SK-N-SH (cell line): Measurements from ENCODE around the gene RSU1. TPM values are rescaled to one million over a fixed set of nuclear protein-coding genes. Genes with fewer than 3 reads are reported as not detected.

Experiments used
- CTCF ChIA-PET: fragments of 300-600, 350-600 bp; formaldehyde crosslinking; extraction: SDS; loops from one replicate; lab custom pipeline; 2021; lab: Yijun Ruan, JAX
- POLR2A ChIA-PET: fragments of 350-600 bp; sonication (Branson Sonifier 250); formaldehyde crosslinking; extraction: SDS; loops from one replicate; lab custom pipeline; 2020; ENCODE audit warnings: antibody characterized with exemption, inconsistent platforms; lab: Yijun Ruan, JAX
- DNase-seq: peaks from one replicate; pipeline ENCODE4 v3.0.0; 2012
- H2AFZ ChIP-seq: fragments of 200-600 bp; sonication (generic); 2 replicates; pipeline ENCODE4 v1.8.1; 2016; ENCODE audit warnings: antibody characterized with exemption, mild to moderate bottlenecking, low read depth
- H3F3A ChIP-seq: fragments of 200-600 bp; sonication (generic); replicated peaks from 2 replicates; pipeline ENCODE3; 2016; ENCODE audit warnings: antibody characterized with exemption, mild to moderate bottlenecking; ENCODE audit not compliant: insufficient read depth
- H3K27ac ChIP-seq, 2 experiments: fragments of 200-500 bp in 1 of 2; fragments of 200-600 bp in 1 of 2; sonication (Bioruptor generic) in 1 of 2; sonication (generic), shearing (Covaris generic) in 1 of 2; 2 replicates each; pipeline versions ENCODE4 v1.5.1 to v1.6.1; 2014 to 2016; ENCODE audit warnings: low read depth in 2 of 2, inconsistent platforms in 1 of 2, low read length in 1 of 2, mild to moderate bottlenecking in 1 of 2, mixed read lengths in 1 of 2
- H3K27me3 ChIP-seq: fragments of 200-600 bp; sonication (generic), shearing (Covaris generic); 2 replicates; pipeline ENCODE4 v1.6.1; 2016; ENCODE audit warnings: mixed run types; ENCODE audit not compliant: insufficient read depth
- H3K36me3 ChIP-seq, 2 experiments: fragments of 200-500 bp in 1 of 2; fragments of 200-600 bp in 1 of 2; sonication (Bioruptor generic) in 1 of 2; sonication (generic) in 1 of 2; replicated peaks in 1 of 2; 2 replicates each; pipeline versions ENCODE3 to v1.5.1; 2014 to 2016; ENCODE audit warnings: low read length in 1 of 2, mild to moderate bottlenecking in 1 of 2; ENCODE audit not compliant: insufficient read depth in 2 of 2, control insufficient read depth in 1 of 2
- H3K4me1 ChIP-seq, 2 experiments: fragments of 200-500 bp in 1 of 2; fragments of 200-600 bp in 1 of 2; sonication (Bioruptor generic) in 1 of 2; sonication (generic), shearing (Covaris generic) in 1 of 2; 2 replicates each; pipeline versions ENCODE4 v1.5.1 to v1.6.1; 2014 to 2016; ENCODE audit warnings: low read depth in 1 of 2, low read length in 1 of 2, mixed run types in 1 of 2; ENCODE audit not compliant: insufficient read depth in 2 of 2, control insufficient read depth in 1 of 2
- H3K4me2 ChIP-seq: fragments of 200-600 bp; sonication (generic), shearing (Covaris generic); 2 replicates; pipeline ENCODE4 v1.6.1; 2017; ENCODE audit warnings: mixed run types
- H3K4me3 ChIP-seq, 2 experiments: fragments of 200-500 bp in 1 of 2; fragments of 200-600 bp in 1 of 2; sonication (Bioruptor generic) in 1 of 2; sonication (generic), shearing (Covaris generic) in 1 of 2; 2 replicates each; pipeline versions ENCODE4 v1.5.1 to v1.8.1; 2014 to 2016; ENCODE audit warnings: low read depth in 2 of 2, inconsistent platforms in 1 of 2, low read length in 1 of 2, mild to moderate bottlenecking in 1 of 2, mixed read lengths in 1 of 2, moderate library complexity in 1 of 2
- H3K79me2 ChIP-seq: fragments of 200-600 bp; sonication (generic); 2 replicates; pipeline ENCODE4 v1.8.1; 2017; ENCODE audit warnings: mild to moderate bottlenecking; ENCODE audit not compliant: insufficient read depth
- H3K9ac ChIP-seq: fragments of 200-600 bp; sonication (generic); 2 replicates; pipeline ENCODE4 v1.6.1; 2017; ENCODE audit warnings: mixed run types
- H3K9me2 ChIP-seq: fragments of 200-600 bp; sonication (generic); 2 replicates; pipeline ENCODE4 v1.6.1; 2017; ENCODE audit warnings: mixed run types
- H3K9me3 ChIP-seq: fragments of 200-600 bp; sonication (generic); 2 replicates; pipeline ENCODE4 v1.6.1; 2017; ENCODE audit warnings: mixed run types, mild to moderate bottlenecking, moderate library complexity
- H4K20me1 ChIP-seq: fragments of 200-600 bp; sonication (generic); 2 replicates; pipeline ENCODE4 v1.6.1; 2017; ENCODE audit warnings: mild to moderate bottlenecking, mixed run types; ENCODE audit not compliant: insufficient read depth
- ELF1 ChIP-seq: IDR thresholded peaks from 2 replicates; pipeline ENCODE4 v1.4.0; 2012
- EP300 ChIP-seq, 2 experiments: IDR thresholded peaks; 2 replicates each; pipeline versions ENCODE4 v1.4.0 to v1.6.1; 2012; ENCODE audit warnings: borderline replicate concordance in 1 of 2, low read depth in 1 of 2, low read length in 1 of 2
- GABPA ChIP-seq: IDR thresholded peaks from 2 replicates; pipeline ENCODE4 v1.4.0; 2012; ENCODE audit warnings: low read depth, mild to moderate bottlenecking
- REST ChIP-seq: IDR thresholded peaks from 2 replicates; pipeline ENCODE4 v1.6.1; 2012; ENCODE audit warnings: mild to moderate bottlenecking, low read depth, low read length, moderate library complexity
- RFX5 ChIP-seq: IDR thresholded peaks from 2 replicates; pipeline ENCODE4 v1.6.1; 2012; ENCODE audit warnings: mild to moderate bottlenecking, improper control_type of control experiment, low read length
- TEAD4 ChIP-seq: IDR thresholded peaks from 2 replicates; pipeline ENCODE4 v1.4.0; 2012; ENCODE audit warnings: mild to moderate bottlenecking, borderline replicate concordance; ENCODE audit not compliant: insufficient read depth
- USF2 ChIP-seq: fragments of 150-350 bp; IDR thresholded peaks from 2 replicates; pipeline ENCODE4 v1.6.1; 2017; ENCODE audit warnings: antibody characterized with exemption, low read length, low read depth, borderline replicate concordance
- WGBS: methylation state at CpG from one replicate; pipeline ENCODE4 v1.1.6; 2017; ENCODE audit warnings: low lambda C conversion rate; 5-methylcytosine and 5-hydroxymethylcytosine counted together
- polyA plus RNA-seq, 3 experiments: library from polyadenylated mRNA; depleted of rRNA; stranded (reverse); fragments of >200 nt; gene quantifications; 2 replicates each; pipeline ENCODE4 v1.2.3, GENCODE V29; 2012

RSU1 gene
- polyA plus RNA-seq, 1 of the 3 experiments (the other 2 are of a cell fraction) = 59.8 TPM

GRCh38 chr10:16728266-16728665 is 89.0 kb downstream of the RSU1 start:
- no peak for DNase-seq
- Histone ChIP-seq H3K36me3 (peaks cover 0 to 28% of the 10 kb centered on the region in 2 experiments), H4K20me1 (no peaks in the 10 kb centered on the region), H3F3A (no peaks in the 10 kb centered on the region), H3K27ac (no peak overlapping the region), H2AFZ (no peak overlapping the region), H3K79me2 (no peaks in the 10 kb centered on the region), H3K9me3 (no peaks in the 10 kb centered on the region)
- WGBS = 99% methylated on average over 5 of the region's 5 CpGs
- TF ChIP-seq RFX5 = no peak
- no peak for TF ChIP-seq TEAD4
- no peak for TF ChIP-seq ELF1
- TF ChIP-seq REST = no peak
- TF ChIP-seq, all 33 proteins: peak for 0
- Histone ChIP-seq H3K4me2 (no peak overlapping the region), H3K27me3 (no peaks in the 10 kb centered on the region), H3K9me2 (no peaks in the 10 kb centered on the region), H3K4me3 (no peak overlapping the region), H3K9ac (no peak overlapping the region), H3K4me1 (no peaks in the 10 kb centered on the region)
- ChIA-PET CTCF (no interaction called here), POLR2A (no interaction called here)

- H2AFZ ChIP-seq = no peak overlapping the region
- H3K79me2 ChIP-seq = no peaks in the 10 kb centered on the region
- no peak overlapping the region for H3K27ac ChIP-seq
- no peaks in the 10 kb centered on the region for H3K4me1 ChIP-seq
- no peaks in the 10 kb centered on the region for H3F3A ChIP-seq
- H3K9me2 ChIP-seq = no peaks in the 10 kb centered on the region
- WGBS = 98% methylated on average over 8 of the region's 8 CpGs
- H3K36me3 ChIP-seq = peaks cover 0 to 25% of the 10 kb centered on the region in 2 experiments
- TF ChIP-seq GABPA (no peak), USF2 (no peak), EP300 (IDR thresholded peaks at IDR 0.05; ENCODE audit: borderline replicate concordance in 1 of 2, low read depth in 1 of 2, low read length in 1 of 2) (no peak)
- DNase-seq = no peak
- H3K4me3 ChIP-seq = no peak overlapping the region
- POLR2A ChIA-PET = no interaction called here
- H3K9ac ChIP-seq = no peak overlapping the region
- no peaks in the 10 kb centered on the region for H3K9me3 ChIP-seq
- no peak overlapping the region for H3K4me2 ChIP-seq
- no peaks in the 10 kb centered on the region for H3K27me3 ChIP-seq
- CTCF ChIA-PET = no interaction called here
- H4K20me1 ChIP-seq = no peaks in the 10 kb centered on the region
Measured at GRCh38 chr10:16727666-16728065, 89.6 kb downstream of the RSU1 start.
